ENCODE data around the gene ADGRG2. TPM values are rescaled to one million over a fixed set of nuclear protein-coding genes. Genes with fewer than 3 reads are reported as not detected.

ADGRG2 gene
- total RNA-seq, 4 donors from 2014 or later, result 1.8 to 4.3 (median 3.2) TPM

DNA sequence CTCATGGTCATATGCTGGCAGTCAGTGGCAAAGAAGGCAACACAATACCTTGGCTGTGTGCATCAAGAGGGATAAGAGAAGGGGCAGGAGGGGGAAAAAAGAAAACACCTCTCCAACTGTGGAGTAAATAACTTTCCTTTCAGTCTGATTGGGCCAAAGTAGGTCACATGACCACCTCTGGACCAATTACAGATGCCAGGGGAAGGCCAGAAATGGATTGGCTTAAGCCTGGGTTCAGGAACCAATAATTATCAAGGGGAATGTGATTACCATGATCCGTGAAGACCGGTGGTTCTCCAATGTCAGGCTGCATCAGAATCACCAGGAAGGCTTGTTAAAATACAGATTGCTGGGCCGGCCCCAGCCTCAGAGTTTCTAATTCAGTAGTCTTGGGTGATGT lies 7.4 kb upstream of the ADGRG2 start:
- no peak overlapping the region for H3K4me3 ChIP-seq (replicated peaks in 1 of 3)
- intact Hi-C loops (cut with DNase I), result no loop called here
- no peak overlapping the region for H3K27ac ChIP-seq
- H3K36me3 ChIP-seq, result no peaks in the 10 kb centered on the region
- DNase-seq, result no peak
- TF ChIP-seq, protein P1, sequence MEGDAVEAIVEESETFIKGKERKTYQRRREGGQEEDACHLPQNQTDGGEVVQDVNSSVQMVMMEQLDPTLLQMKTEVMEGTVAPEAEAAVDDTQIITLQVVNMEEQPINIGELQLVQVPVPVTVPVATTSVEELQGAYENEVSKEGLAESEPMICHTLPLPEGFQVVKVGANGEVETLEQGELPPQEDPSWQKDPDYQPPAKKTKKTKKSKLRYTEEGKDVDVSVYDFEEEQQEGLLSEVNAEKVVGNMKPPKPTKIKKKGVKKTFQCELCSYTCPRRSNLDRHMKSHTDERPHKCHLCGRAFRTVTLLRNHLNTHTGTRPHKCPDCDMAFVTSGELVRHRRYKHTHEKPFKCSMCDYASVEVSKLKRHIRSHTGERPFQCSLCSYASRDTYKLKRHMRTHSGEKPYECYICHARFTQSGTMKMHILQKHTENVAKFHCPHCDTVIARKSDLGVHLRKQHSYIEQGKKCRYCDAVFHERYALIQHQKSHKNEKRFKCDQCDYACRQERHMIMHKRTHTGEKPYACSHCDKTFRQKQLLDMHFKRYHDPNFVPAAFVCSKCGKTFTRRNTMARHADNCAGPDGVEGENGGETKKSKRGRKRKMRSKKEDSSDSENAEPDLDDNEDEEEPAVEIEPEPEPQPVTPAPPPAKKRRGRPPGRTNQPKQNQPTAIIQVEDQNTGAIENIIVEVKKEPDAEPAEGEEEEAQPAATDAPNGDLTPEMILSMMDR (IDR thresholded peaks at IDR 0.05), result no peak
- no peak for TF ChIP-seq POLR2A (IDR thresholded peaks at IDR 0.05)
- no peaks in the 10 kb centered on the region for H3K9me3 ChIP-seq
- no peaks in the 10 kb centered on the region for H3K4me1 ChIP-seq
- H3K27me3 ChIP-seq, result no peaks in the 10 kb centered on the region
- 97 to 100% methylated on average over 3 of the region's 3 CpGs for WGBS, 2 donors

DNA sequence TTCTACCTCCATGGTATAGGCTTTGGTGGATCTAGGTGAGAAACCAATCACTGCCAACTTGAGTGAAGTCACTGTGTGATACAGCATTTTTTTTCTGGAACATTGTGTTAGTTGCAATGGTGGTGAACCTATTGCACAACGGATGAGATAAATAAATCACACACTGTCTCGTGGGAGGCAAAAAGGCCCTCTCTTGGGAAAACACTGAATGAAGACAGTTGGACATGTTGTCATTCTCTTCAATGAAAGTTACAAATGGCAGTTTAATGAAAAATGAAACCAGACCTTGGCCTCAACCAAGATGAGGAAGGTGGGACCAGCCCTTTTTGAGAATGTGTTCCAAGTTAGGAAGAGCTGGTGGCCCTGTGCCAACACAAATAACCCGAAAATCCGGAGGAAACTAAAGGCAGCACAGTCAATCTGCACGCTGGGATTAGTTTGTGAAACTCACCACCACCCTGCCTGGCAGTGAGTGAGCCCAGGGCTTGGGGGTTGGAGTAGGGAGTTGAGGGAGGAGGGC lies 5.4 kb upstream of the ADGRG2 start:
- Histone ChIP-seq H3K4me1 (no peaks in the 10 kb centered on the region), H3K4me3 (replicated peaks in 1 of 3) (no peak overlapping the region), H3K27me3 (no peaks in the 10 kb centered on the region), H3K27ac (no peak overlapping the region), H3K9me3 (no peaks in the 10 kb centered on the region), H3K36me3 (no peaks in the 10 kb centered on the region)
- TF ChIP-seq, protein P1 (IDR thresholded peaks at IDR 0.05), result no peak
- TF ChIP-seq POLR2A (IDR thresholded peaks at IDR 0.05), result no peak
- DNase-seq, result no peak
- WGBS, 2 donors, result 50 to 71% methylated on average over 5 of the region's 5 CpGs
- intact Hi-C loops (cut with DNase I), result no loop called here

DNA sequence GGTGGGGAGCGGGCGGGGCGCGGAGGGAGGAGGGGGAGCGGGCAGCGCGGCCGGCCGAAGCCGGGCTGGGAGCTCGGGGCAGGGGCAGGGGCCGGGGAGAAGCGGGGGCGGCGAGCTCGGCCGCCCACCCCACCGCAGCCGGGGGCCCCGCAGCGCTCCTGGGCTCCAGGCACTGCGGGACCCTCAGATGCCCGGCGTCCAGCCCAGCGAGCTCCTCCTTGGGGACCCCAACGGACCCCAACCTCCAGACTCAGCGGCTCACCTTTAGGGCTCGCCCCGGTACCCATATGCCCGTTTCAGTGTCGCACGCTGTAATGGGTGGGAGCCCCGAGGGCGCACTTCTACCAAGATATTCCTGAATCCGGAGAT lies 357 bp upstream of the ADGRG2 start:
- H3K4me1 ChIP-seq, result no peaks in the 10 kb centered on the region
- intact Hi-C loops (cut with DNase I), result no loop called here
- 0 to 4% methylated on average over 4 to 6 of the region's 35 CpGs for WGBS, 2 donors
- TF ChIP-seq POLR2A (IDR thresholded peaks at IDR 0.05), result no peak
- TF ChIP-seq, protein P1 (IDR thresholded peaks at IDR 0.05), result no peak
- DNase-seq, result no peak
- H3K4me3 ChIP-seq (replicated peaks in 1 of 3), result peak overlapping the region in 1 of 3 donors; percentile 24
- H3K36me3 ChIP-seq, result no peaks in the 10 kb centered on the region
- H3K9me3 ChIP-seq, result no peaks in the 10 kb centered on the region
- no peak overlapping the region for H3K27ac ChIP-seq
- H3K27me3 ChIP-seq, result no peaks in the 10 kb centered on the region

DNA sequence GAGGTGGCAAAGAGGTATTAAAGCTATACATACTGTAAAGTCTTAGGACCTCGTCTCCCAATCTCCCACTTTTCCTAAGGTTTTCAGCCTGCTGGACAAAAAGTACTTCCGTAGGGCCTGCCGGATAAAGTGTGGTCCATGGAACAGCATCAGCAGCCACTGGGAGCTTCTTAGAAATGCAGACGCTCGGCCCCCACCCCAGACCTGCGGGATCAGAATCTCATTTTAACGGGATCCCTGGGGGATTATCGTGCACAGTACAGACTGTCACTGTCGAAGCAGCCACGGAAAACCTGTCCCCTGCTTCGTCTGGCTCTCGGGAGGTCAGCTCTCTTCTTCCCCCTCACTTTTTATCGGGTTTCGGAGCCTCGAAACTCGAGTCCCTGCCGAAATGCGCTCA lies 802 bp downstream of the ADGRG2 start:
- Histone ChIP-seq H3K27me3 (no peaks in the 10 kb centered on the region), H3K4me1 (no peaks in the 10 kb centered on the region), H3K36me3 (no peaks in the 10 kb centered on the region), H3K9me3 (no peaks in the 10 kb centered on the region), H3K27ac (no peak overlapping the region), H3K4me3 (replicated peaks in 1 of 3) (peak overlapping the region in 1 of 3 donors; percentile 46)
- TF ChIP-seq POLR2A (IDR thresholded peaks at IDR 0.05), result no peak
- TF ChIP-seq, protein P1 (IDR thresholded peaks at IDR 0.05), result no peak
- WGBS, 2 donors, result 5 to 18% methylated on average over 4 to 13 of the region's 18 CpGs
- no peak for DNase-seq
- intact Hi-C loops (cut with DNase I), result no loop called here

DNA sequence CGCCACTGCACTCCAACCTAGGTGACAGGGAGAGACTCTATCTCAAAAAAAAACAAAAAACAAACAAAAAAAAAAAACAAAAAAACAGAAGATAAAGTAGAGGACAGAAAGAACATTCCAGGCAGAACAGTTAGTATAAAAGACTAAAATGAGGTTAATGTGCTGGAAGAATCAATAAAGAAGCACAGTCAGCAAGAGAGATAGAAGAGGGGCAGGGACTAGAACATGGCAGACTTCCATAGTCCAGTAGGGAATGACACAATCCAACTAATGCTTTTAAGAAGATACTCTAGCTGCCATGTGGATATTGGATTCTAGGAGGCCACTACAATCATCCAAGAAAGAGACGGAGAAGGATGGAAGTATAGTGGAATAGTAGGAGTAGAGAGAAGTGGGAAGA lies 11.6 kb downstream of the ADGRG2 start:
- Histone ChIP-seq H3K36me3 (no peaks in the 10 kb centered on the region), H3K4me3 (replicated peaks in 1 of 3) (no peak overlapping the region), H3K9me3 (no peaks in the 10 kb centered on the region), H3K27me3 (no peaks in the 10 kb centered on the region), H3K27ac (no peak overlapping the region), H3K4me1 (no peaks in the 10 kb centered on the region)
- 96 to 98% methylated on average over 1 to 2 of the region's 2 CpGs for WGBS, 2 donors
- no peak for DNase-seq
- TF ChIP-seq, protein P1 (IDR thresholded peaks at IDR 0.05), result no peak
- TF ChIP-seq POLR2A (IDR thresholded peaks at IDR 0.05), result no peak
- intact Hi-C loops (cut with DNase I), result no loop called here

All from thyroid gland (tissue), 4 donors.